ENCODE results near the gene SH3RF3. TPM values are rescaled to one million over a fixed set of nuclear protein-coding genes. Genes with fewer than 3 reads are reported as not detected.

The SH3RF3 gene
- total and polyA plus RNA-seq, 2 of the 13 experiments (the other 11 are each of a cell fraction or from before 2014, with no cell fraction given): 0.04 TPM; not detected in 1

DNA sequence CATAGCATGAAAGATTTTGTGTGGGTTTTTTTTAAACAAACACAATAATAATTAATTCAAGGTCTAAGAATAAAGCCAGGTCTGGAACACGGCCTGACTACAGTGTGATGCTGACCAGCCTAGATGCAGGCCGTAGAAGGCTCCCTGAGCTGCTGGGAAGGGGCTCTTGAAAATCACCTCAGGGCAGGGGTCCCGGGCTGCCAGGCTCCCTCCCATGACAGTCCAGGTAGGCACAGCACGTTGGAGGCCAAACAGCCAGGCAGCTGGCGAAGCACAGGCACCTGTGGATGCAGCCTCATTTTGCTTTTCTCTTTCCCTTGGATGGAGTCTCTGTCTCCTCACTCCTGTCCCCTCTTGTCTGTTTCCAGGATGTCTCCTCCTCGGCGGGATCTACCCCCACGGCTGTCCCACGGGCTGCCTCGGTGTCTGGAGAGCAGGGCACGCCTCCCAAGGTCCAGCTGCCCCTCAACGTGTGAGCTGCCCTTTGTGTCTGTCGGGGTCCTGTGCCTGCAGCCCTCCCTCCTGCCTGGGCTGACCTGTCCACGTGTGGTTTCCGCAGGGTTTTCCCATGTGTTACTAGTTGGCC lies 290.3 kb downstream of the SH3RF3 start (continued):
- TF ChIP-seq, protein P1, sequence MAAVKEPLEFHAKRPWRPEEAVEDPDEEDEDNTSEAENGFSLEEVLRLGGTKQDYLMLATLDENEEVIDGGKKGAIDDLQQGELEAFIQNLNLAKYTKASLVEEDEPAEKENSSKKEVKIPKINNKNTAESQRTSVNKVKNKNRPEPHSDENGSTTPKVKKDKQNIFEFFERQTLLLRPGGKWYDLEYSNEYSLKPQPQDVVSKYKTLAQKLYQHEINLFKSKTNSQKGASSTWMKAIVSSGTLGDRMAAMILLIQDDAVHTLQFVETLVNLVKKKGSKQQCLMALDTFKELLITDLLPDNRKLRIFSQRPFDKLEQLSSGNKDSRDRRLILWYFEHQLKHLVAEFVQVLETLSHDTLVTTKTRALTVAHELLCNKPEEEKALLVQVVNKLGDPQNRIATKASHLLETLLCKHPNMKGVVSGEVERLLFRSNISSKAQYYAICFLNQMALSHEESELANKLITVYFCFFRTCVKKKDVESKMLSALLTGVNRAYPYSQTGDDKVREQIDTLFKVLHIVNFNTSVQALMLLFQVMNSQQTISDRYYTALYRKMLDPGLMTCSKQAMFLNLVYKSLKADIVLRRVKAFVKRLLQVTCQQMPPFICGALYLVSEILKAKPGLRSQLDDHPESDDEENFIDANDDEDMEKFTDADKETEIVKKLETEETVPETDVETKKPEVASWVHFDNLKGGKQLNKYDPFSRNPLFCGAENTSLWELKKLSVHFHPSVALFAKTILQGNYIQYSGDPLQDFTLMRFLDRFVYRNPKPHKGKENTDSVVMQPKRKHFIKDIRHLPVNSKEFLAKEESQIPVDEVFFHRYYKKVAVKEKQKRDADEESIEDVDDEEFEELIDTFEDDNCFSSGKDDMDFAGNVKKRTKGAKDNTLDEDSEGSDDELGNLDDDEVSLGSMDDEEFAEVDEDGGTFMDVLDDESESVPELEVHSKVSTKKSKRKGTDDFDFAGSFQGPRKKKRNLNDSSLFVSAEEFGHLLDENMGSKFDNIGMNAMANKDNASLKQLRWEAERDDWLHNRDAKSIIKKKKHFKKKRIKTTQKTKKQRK (IDR thresholded peaks at IDR 0.05; ENCODE audit: low read length): no peak
- TF ChIP-seq, protein P2, sequence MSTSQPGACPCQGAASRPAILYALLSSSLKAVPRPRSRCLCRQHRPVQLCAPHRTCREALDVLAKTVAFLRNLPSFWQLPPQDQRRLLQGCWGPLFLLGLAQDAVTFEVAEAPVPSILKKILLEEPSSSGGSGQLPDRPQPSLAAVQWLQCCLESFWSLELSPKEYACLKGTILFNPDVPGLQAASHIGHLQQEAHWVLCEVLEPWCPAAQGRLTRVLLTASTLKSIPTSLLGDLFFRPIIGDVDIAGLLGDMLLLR (CRISPR knock-in tag; IDR thresholded peaks at IDR 0.05): no peak
- no peak for TF ChIP-seq ZNF432 (CRISPR knock-in tag; IDR thresholded peaks at IDR 0.05; ENCODE audit: borderline replicate concordance)
- no peak for TF ChIP-seq ZNF329 (CRISPR knock-in tag; IDR thresholded peaks at IDR 0.05; ENCODE audit: low read depth)
- no peak for TF ChIP-seq MAF1 (CRISPR knock-in tag; IDR thresholded peaks at IDR 0.05; ENCODE audit: borderline replicate concordance)
- TF ChIP-seq NR2F6 (IDR thresholded peaks at IDR 0.05): no peak
- no peak for TF ChIP-seq NR2F6 (CRISPR knock-in tag; IDR thresholded peaks at IDR 0.05)

DNA sequence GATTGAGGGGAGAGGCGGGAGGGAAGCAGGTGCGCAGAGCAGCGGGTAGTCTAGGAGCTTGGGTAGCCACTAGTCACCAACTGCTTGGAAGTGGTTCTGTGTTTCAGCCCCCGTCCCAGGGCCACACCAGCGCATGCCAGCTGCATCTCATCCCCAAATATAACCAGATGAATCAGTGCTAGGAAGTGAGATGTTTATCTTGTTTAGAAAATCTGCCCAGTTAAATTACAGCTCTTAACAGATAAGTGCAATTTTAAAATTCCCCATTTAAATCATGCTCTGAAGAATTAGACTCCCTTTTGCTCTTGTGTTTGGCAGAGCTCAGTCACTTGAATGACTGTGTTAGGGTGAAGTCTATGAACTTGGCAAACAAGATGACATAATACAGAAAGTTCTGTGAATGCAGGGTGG lies 291.0 kb downstream of the SH3RF3 start:
- H3K9ac ChIP-seq (ENCODE audit: insufficient read depth, low read depth, low read length): no peak overlapping the region
- H3K4me2 ChIP-seq (ENCODE audit: low read depth, low read length): no peak overlapping the region
- H3K36me3 ChIP-seq (replicated peaks in 1 of 2; ENCODE audit: control insufficient read depth in 1 of 2, insufficient read depth in 2 of 2, low read length in 2 of 2): no peaks in the 10 kb centered on the region
- BruUV-seq (replicated peaks): no TSS peak
- no peak for ATAC-seq
- H3K27me3 ChIP-seq (ENCODE audit: control insufficient read depth in 1 of 2, insufficient read depth in 2 of 2, low read length in 2 of 2): peaks cover 1 to 9% of the 10 kb centered on the region in 2 experiments; a peak in 3 of 5 replicates
- ChIA-PET POLR2A (no interaction called here), CTCF (ENCODE audit: low intra/inter-chr PET ratio, low total read pairs) (no interaction called here)
- H3K4me1 ChIP-seq (ENCODE audit: insufficient read depth, low read length): peaks cover 9% of the 10 kb centered on the region; the same call in 1 of the 2 replicates
- no peak for FAIRE-seq
- H3K79me2 ChIP-seq (ENCODE audit: insufficient read depth, low read length): no peaks in the 10 kb centered on the region
- no peaks in the 10 kb centered on the region for H3K9me3 ChIP-seq (ENCODE audit: low read length)
- H3K27ac ChIP-seq (ENCODE audit: extremely low read length, insufficient read depth, low read length): no peak overlapping the region
- no peaks in the 10 kb centered on the region for H4K20me1 ChIP-seq (ENCODE audit: insufficient read depth, low read length)
- in situ Hi-C loops (cut with HindIII; ENCODE audit: extremely low pct_ligation_motif_present, low pct_unique_long_range_greater_than_20kb) (no loop called here), intact Hi-C loops (cut with micrococcal nuclease; ENCODE audit: unreplicated experiment) (no loop called here)
- 0 out of 2 replicates have a peak, but pooled peaks have one; percentile 26 for TF ChIP-seq CREB1 (IDR thresholded peaks at IDR 0.05)
- TF ChIP-seq CREB1 (CRISPR knock-in tag; IDR thresholded peaks at IDR 0.05): no peak
- TF ChIP-seq, protein P3, sequence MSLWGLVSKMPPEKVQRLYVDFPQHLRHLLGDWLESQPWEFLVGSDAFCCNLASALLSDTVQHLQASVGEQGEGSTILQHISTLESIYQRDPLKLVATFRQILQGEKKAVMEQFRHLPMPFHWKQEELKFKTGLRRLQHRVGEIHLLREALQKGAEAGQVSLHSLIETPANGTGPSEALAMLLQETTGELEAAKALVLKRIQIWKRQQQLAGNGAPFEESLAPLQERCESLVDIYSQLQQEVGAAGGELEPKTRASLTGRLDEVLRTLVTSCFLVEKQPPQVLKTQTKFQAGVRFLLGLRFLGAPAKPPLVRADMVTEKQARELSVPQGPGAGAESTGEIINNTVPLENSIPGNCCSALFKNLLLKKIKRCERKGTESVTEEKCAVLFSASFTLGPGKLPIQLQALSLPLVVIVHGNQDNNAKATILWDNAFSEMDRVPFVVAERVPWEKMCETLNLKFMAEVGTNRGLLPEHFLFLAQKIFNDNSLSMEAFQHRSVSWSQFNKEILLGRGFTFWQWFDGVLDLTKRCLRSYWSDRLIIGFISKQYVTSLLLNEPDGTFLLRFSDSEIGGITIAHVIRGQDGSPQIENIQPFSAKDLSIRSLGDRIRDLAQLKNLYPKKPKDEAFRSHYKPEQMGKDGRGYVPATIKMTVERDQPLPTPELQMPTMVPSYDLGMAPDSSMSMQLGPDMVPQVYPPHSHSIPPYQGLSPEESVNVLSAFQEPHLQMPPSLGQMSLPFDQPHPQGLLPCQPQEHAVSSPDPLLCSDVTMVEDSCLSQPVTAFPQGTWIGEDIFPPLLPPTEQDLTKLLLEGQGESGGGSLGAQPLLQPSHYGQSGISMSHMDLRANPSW (CRISPR knock-in tag; IDR thresholded peaks at IDR 0.05; ENCODE audit: borderline replicate concordance): no peak
- no peak for DNase-seq (ENCODE audit: low spot score)
- H3K4me3 ChIP-seq (replicated peaks in 1 of 3; ENCODE audit: insufficient read depth in 1 of 3, low read depth in 2 of 3, low read length in 3 of 3): no peak overlapping the region
- H2AFZ ChIP-seq (ENCODE audit: low read length): no peak overlapping the region
- WGBS (ENCODE audit: low lambda C conversion rate): 45% methylated on average over 5 of the region's 5 CpGs
